Stimulated activated CD4-positive, alpha-beta T cell treated with anti-CD3 and anti-CD28 coated beads, Interleukin-1b, Interleukin-23, amount 100 ng/mL, for 4 hours (primary cell): Measurements from ENCODE around the gene CEP20.
"Not testable (repeated sequence)": the region's sequence is repeated elsewhere in the genome, so short reads cannot be mapped to it uniquely, and the experiment has no call there.

Experiments used
- DNase-seq, 2 donors: peaks; one replicate each; pipeline ENCODE4 v3.0.0-alpha.2; 2020; ENCODE audit warnings: low read depth in 2 of 2

The CEP20 gene

DNA sequence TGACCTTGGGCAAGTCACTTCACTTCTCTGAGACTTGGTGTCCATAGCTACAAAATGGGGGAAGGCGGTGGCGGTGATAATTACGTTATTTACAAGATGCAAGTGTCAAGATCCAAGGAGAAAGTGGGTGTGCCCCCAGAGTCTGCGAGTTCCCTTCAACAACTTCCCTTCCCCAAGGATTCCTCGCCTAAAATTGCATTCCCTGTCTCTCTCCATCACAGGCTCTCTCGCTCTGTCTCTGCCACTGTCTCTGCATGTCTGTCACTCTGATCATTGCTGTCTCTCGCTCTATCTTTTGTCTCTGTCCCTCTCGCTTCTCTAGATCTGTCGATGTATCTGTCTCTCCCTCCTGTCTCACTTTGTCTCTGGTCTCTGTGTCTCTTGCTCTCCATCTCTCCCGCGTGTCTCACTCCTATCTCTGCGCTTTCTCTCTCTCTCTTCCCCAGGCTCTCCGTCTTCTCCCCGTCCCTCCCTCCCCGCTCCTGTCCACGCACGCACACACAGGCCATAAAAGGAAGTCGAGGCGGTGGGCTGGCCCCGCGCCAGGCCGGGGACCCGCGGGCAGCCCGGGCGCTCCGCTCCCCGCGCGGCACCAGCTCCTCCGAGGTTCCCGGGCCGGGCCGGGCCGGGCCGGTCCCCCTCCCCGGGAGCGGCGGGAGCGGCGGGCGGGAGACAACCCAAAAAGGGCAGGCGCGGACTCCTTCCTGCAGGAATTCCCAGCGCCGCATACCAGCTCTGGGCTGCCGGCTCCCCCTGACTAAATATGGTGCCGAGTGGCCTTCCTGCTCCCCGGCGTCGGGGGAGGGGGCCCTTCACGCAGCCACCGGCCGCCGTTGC, 30.5 kb downstream of the CEP20 start:
- no peak for DNase-seq

DNA sequence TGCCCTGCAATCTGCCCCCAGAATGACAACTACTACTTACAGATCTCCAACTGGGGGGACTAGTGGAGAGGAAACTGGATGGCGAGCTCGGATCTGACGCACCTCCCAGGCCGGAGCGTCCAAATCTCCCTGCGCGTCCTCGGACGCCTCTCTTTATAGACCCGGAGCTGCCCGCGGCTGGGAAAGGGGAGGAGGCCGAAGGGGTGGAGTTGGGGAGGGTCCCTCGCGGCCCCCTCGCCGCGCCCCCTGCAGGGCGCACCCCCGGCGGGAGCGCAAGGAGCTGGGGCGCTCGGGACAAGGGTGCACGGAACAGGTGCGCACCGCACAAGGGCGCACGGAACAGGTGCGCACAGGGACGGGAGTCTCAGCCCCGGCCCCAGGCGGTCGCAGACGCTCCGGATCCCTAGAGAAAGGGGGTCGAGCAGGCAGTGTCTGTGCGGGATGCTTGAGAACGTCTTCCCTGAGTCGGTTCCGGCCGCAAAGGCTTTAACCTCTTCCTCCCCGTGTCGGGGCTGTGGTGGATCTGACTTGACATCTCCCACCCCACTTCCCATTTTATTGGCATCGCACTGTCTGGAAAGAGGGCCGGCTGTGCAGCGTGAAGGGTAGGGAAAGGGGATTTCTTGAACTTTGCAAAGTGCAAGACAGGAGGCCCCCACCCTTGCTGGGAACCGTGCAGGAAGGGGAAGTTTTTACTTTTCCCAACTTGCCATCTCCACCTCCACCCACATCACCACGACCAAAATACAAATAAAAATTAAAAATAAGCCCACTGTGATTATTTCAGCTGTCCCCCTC, 31.3 kb downstream of the CEP20 start, which contains the start of gene MYH11:
Gene MYH11, minus strand, starts transcription at position 128 of the 798 bp plus-strand sequence. CDS start 18,776 bp downstream, outside the sequence.
- DNase-seq, result no peak

DNA sequence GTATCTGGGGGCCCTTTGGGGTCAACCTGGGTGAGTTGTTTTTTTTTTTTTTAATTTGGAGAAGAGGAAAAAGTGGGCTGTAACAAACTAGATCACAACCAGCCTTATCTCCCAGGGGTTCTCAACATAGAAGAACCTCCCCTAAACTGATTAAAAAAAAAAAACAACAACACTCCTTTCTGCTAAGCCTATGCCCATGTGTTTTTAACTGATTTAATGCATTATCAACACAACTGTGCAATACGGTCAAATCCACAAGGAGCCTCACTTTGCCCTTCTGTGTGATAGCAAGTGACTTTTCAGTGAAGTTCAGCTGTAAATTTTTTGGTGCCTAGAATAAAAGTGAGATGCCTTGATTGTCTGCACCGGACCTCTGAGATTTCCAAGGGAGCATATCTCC, 32.2 kb downstream of the CEP20 start:
- no peak for DNase-seq

DNA sequence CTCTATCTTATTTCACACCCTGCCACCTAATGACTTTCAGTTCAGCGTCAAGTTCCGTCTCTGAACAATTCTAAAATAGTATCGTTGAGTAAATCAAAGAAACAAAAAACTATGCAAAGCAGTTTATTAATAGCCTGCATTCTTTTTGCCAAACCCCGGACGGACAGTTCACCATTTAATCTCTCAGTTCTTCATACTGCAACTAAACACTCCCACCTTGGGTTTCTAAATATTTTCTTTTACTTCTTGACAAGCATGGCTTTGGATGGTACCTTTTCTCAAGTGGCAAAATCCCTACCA, 32.7 kb downstream of the CEP20 start:
- DNase-seq, result no peak

DNA sequence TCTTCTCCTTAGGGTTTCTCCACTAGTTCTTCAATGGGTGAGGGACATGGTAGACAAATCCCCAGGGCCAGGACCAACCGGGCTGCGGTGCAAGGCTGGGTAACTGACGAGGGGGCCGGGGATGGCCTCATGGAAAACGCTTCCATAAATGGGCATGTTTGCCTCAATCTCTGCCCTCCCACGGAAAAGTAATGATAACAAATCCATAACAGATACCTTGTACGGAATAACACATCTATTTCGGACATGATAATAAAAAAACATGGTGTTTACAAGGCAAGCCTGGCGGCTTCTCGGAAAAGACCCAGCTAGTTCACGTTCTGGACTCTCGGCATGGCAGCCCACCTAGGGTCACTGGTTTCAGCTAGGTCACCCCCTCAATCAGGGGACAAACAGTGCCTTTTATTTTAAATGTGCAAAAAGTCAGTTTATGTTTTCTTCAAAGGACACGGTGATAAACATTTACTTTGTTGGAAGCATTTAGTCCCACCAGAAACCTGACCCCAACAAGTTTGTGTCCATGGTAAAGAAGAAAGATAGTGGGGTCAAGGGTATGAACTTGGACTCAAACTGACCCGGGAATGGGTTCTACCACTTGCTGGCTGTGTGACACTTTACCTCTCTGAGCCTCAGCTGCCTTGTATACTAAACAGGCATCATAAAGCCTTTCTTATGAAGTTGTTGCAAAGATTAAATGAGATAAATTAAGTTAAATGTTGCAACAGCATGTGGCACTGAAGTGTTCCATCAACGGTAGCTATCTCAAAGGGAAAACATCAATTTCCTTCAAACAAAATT, 33.3 kb downstream of the CEP20 start:
- DNase-seq, result no peak

DNA sequence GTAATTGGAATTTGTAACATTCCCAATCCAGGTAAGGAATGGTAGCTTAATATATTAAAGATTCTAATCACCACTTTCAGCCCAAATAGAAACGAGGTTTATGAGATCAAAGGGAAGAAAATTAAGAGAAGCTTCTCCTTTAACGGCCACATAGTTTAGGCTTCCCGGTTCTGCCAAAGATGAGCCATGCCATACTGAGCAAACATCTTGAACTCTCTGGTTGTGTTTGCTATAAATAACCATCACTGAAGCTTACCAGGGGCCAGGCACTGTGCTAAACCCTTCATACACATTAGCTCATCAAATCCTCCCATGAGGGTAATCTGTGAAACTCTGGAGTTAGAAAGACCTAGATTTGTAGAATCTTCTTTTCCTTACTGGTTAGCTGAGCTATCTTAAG, 34.3 kb downstream of the CEP20 start:
- no peak for DNase-seq

DNA sequence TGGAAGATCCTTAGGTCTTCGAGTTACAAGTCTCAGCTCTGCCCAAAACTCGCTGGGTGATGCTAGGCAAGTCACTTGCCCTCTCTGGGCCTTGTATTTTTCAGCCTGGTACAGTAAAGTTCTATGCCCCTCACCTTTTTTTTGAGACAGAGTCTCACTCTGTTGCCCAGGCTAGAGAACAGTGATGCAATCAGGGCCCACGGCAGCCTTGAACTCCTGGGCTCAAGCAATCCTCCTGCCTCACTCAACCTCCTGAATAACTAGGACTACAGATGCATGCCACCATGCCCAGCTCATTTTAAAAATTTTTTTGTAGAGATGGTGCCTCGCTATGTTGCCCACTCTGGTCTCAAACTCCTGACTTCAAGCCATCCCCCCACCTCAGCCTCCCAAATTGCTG, 35.4 kb downstream of the CEP20 start:
- DNase-seq, result no peak

DNA sequence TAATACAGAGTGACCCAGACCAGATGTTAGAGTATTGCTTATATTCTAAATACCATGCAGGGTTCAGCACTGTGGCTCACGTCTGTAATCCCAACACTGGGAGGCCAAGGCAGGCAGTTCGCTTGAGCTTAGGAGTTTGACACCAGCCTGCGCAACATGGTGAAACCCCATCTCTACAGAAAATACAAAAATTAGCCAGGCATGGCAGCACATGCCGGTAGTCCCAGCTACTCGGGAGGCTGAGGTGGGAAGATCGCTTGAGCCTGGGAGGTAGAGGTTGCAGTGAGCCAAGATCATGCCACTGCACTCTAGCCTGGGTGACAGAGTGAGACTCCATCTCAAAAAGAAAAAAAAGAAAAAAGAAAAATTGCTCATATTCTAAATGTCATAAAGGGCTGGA, 37.8 kb downstream of the CEP20 start:
- DNase-seq, result not testable (repeated sequence)

DNA sequence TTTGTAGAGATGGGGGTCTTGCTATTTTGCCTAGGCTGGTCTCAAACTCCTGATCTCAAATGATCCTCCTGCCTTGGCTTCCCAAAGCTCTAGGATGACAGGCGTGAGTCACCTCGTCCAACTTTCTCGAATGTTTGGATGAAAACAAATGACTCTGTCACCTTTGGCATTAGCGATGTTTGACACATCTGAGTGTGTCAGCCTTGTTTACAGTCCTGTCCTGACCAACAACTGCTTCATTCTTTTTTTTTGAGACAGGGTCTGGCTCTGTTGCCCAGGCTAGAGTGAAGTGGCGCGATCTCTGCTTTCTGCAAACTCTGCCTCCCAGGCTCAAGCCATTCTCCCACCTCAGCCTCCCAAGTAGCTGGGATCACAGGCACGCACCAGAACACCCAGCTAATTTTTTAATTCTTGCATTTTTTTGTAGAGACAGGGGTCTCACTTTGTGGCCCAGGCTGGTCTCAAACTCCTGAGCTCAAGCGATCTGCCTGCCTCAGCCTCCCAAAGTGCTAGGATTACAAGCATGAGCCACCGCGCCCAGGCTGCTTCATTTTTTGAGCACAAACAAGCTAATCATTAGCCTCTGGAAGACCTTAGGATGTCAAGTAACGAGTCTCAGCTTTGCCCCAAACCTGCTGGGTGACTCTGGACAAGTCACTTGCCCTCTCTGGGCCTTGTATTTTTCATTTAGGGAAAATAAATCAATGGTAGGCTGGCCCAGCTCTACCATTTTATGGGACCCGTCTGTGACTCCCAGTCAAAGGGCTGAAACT, 39.0 kb downstream of the CEP20 start:
- DNase-seq, result no peak

DNA sequence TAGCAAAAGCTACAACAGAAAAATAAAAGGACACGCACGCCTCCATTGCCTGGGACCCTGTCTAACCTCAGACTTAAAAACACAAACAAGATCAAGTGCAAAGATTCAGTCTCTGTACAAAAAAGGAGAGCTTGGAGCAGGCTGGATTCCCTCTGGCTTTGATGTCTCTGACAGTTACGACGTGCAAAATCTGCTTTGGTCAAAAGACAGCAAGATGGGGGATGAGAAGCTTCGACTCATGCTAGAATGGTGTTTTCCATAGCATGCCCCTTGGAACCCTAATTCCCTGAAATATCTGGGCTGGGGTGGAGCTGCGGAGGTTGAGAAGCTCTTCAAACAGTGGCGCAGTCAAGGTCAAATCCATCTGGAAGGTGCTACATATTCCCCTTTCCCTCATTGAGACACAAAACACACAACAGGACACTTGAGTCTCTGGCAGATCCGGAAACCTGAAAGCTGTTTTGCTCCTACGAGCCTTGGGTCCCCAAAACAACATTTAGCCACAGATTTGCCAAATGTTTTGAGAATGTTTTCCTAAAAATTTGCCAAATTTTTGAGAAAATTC, 40.7 kb downstream of the CEP20 start:
- DNase-seq, result no peak

DNA sequence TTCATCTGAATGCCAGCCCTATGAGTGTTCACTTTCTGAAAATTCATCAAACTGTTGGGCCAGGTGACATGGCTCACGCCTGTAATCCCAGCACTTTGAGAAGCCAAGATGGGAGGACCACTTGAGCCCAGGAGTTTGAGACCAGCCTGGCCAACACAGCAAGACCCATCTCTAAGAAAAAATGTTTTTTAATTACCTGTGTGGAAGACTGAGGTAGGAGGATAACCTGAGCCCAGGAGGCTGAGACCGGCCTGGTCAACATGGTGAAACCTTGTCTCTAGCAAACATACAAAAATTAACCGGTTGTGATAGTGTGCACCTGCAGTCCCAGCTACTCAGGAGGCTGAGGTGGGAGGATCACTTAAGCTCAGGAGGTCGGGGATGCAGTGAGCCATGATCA, 41.9 kb downstream of the CEP20 start:
- DNase-seq, result no peak

DNA sequence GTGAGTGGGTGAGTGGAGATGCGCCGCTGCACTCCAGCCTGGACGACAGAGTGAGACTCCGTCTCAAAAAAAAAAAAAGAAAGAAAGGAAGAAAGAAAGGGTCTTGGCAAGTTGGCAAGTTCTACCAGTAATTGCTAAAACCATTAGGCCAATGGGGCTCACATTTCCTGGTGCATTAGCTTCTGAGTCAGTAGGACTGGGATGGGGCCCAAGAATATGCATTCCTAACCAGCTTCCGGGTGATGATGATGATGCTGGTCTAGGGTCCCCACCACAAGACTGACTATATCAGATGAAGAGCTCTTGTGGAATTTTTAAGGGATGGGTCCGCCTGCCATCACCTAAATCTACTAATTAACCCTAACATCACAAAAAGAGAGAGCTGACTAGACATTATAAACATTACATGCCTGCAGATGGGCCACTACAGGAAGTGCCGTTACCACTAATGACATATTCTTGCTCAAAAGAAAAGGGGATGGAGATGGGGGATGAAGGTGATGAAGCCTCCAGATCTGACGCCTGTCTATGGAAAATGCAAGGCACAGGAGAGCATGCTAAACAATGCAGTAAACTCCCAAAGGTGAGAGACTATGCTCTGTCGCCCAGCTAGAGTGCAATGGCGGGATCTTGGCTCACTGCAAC, 44.6 kb downstream of the CEP20 start:
- no peak for DNase-seq

DNA sequence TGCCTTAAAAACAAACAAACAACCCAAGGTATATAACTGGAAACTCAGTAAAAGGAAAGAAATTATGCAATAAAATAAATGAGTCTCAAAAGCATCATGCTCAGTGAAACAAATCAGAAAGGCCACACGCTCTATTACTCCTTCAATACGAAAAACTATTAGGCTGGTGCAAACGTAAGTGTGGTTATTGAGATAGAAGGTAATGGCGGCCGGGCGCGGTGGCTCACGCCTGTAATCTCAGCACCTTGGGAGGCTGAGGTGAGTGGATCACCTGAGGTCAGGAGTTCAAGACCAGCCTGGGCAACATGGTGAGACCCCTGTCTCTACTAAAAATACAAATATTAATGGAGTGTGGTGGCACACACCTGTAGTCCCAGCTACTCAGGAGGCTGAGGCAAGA, 49.2 kb downstream of the CEP20 start:
- not testable (repeated sequence) for DNase-seq

DNA sequence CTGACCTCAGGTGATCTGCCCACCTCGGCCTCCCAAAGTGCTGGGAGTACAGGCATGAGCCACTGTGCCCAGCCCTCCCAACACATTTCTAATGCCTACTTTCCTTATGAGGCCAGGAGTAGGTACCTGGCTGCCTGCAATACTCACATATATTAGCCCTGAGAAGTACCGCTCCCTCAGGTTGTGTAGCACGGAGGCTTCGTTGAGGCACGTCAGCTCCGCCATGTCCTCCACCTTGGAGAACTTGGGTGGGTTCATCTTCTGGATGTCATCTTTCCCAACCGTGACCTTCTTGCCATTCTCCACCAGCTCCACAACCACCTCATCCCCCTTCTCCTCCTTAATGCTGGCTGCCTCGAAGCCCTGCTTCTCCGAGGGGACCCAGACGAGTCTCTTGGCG, 50.6 kb downstream of the CEP20 start:
- no peak for DNase-seq

DNA sequence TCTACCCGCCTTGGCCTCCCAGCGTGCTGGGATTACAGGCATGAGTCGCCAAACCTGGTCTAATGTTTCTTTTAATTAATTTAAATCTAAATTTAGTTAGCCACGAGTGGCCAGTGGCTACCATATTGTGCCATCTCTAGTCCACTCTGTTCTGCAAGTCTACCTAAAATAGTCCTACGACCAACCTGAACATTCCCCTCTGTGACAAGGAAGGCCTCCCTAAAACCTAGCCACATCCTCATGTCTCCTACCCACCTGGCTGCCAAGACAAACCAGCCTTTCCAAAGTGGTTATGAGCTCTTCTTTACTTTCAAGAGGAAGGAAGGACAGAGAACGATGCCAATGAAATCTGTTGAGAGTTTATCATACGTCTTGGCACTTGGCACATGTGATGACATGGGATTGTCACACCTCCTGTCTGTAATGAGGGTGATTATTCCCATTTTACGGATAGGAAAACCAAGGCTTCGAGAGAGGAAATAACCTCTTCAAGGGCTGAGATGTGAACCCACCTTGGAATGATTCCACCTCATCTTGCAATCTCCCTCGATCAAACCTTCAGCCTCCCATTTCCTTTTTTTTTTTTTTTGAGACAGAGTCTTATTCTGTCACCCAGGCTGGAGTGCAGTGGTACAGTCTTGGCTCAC, 51.3 kb downstream of the CEP20 start:
- no peak for DNase-seq

DNA sequence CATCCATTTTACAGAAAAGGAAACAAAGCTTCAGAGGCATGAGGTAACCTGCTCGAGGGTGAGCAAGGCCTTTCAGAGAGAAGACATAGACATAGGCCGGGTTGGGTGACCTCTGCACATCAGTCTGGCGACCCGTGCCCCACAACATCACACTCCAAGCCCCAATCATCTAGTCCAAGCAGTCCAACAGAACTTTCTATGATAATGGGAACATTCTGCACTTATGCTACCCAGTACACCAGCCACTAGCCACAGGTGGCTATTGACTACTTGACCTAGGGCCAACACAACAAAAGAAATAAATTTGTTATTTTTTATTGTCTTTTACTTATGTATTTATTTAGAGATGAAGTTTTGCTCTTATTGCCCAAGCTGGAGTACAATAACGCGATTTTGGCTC, 52.3 kb downstream of the CEP20 start:
- DNase-seq, result no peak

DNA sequence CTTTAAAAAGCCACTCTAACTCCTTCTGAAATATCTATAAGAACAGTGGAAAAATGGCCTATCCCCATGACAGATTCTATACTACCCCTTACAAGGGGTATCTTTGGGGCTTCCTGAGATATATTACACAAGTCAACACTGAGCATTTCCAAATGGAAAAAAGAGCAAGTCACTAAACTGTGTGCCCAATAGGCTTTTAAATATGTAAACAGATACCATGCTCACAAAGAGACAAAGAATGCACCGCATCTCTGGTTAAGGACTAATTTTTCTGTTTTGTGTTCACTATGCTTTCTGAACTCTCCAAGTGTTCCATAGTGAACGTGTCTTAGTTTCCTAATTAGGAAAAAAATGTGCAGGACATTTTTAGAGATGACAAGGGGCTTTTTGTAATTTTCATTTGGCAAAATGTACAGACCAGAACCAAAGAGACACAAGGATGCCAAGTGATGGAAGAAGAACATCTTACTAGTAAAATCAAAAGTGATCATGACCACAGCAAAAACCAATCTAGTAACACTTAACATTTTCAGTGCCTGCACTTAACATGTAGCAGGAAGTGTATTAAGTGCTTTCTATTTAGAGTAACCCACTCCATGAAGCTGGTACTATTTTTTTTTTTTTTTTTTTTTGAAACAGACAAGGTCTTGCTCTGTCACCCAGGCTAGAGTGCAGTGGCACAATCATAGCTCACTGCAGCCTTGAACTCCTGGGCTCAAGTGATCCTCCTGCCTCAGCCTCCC, 53.1 kb downstream of the CEP20 start:
- DNase-seq, result no peak

DNA sequence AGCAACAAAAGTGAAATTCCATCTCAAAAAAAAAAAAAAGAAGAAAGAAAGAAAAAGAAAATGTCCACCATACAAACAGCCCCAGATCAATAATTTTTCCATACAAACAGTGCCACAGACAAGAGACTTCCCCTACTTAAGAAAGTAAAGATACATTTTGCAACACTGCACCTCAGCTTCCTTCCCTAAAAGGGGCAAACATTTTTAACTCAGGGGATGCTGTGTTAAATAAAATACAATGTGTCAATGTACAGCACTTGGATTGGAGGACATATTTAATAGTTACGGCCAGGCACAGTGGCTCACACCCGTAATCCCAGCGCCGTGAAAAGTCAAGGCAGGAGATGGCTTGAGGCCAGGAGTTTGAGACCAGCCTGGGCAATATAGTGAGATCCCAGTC, 53.9 kb downstream of the CEP20 start:
- DNase-seq, result no peak

DNA sequence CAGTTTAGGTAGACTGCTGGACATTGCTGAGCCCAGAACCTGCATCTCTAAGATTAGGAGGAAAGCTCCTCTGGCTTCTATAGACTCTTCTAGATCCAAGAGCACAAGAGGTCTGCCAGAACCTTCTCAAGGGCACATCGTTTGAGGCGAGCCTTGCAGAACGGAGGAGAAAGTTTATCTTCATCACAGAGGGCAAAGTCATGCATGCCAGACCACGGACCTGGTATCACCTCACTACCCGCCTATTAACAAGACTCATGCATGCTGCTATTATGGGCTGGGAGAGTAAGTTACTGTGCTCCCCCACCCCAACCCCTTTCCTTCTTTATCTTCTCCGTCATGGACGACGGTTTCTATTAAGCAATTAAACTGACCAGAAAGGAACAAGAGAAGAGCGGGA, 54.9 kb downstream of the CEP20 start:
- no peak for DNase-seq

DNA sequence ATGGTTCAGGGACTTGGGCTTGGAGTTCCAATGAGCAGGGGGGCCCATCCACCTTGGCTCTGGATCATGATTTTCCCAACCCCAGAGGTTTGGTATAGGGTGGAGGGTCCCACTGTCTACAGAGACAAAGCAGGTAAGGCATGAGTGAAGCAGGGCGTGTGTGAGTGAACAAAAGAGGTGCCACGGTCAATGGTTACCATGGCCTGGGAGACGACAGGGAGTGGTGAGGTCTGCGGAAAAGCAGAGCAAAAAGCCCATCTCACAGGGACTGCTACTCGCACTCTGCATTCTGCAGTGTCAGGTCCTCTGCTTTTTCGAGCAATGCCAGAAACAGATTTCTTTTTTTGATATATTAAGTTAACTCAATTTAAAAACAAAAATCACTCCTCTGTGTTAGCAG, 56.2 kb downstream of the CEP20 start:
- no peak for DNase-seq
